OCI-LY7 (cell line): ENCODE measurements around the gene STPG4. TPM values are rescaled to one million over a fixed set of nuclear protein-coding genes. Genes with fewer than 3 reads are reported as not detected.

Experiments used
- BruUV-seq: library from RNA; stranded (reverse); fragments of 400-500 nt; replicated peaks from 2 replicates; lab custom pipeline; 2021; lab: Mats Ljungman, UMichigan
- CTCF ChIA-PET: fragments of 300-600 bp; sonication (Branson Sonifier 250); formaldehyde crosslinking; loops from one replicate; lab custom pipeline; 2022; ENCODE audit warnings: antibody characterized with exemption; ENCODE audit not compliant: unreplicated experiment; lab: Charles Lee
- POLR2A ChIA-PET: fragments of 300-600 bp; sonication (Branson Sonifier 250); formaldehyde crosslinking; loops from one replicate; lab custom pipeline; 2022; ENCODE audit warnings: antibody characterized with exemption; lab: Charles Lee
- DNase-seq: peaks from one replicate; pipeline ENCODE4 v3.0.0-alpha.2; 2015; ENCODE audit warnings: low spot score
- H2AFZ ChIP-seq: fragments of 200-600 bp; sonication (generic), shearing (Covaris generic); 2 replicates; pipeline ENCODE4 v1.6.1; 2014; ENCODE audit warnings: mild to moderate bottlenecking, antibody characterized with exemption, low read length, moderate library complexity
- H3K27ac ChIP-seq: fragments of 200-600 bp; sonication (generic); 2 replicates; pipeline ENCODE4 v1.5.1; 2014; ENCODE audit warnings: mixed run types, low read depth, mild to moderate bottlenecking, moderate library complexity, low read length, inconsistent platforms; ENCODE audit not compliant: poor library complexity, severe bottlenecking
- H3K36me3 ChIP-seq: fragments of 200-600 bp; sonication (generic); 2 replicates; pipeline ENCODE4 v1.6.1; 2014; ENCODE audit warnings: mild to moderate bottlenecking, antibody characterized with exemption, low read length, moderate library complexity, mixed read lengths; ENCODE audit not compliant: insufficient read depth
- H3K4me1 ChIP-seq: fragments of 200-600 bp; sonication (generic); 2 replicates; pipeline ENCODE4 v1.5.1; 2014; ENCODE audit warnings: mild to moderate bottlenecking, low read length; ENCODE audit not compliant: insufficient read depth, poor library complexity, severe bottlenecking
- H3K4me2 ChIP-seq: fragments of 200-600 bp; sonication (generic); 2 replicates; pipeline ENCODE4 v1.6.1; 2014; ENCODE audit warnings: mild to moderate bottlenecking, low read length
- H3K4me3 ChIP-seq: fragments of 200-600 bp; sonication (generic); 2 replicates; pipeline ENCODE4 v1.5.1; 2014; ENCODE audit warnings: mild to moderate bottlenecking, low read depth, low read length; ENCODE audit not compliant: poor library complexity, severe bottlenecking
- H3K79me2 ChIP-seq: fragments of 200-600 bp; sonication (generic); 2 replicates; pipeline ENCODE4 v1.6.1; 2016; ENCODE audit warnings: low read depth, mild to moderate bottlenecking, low read length, moderate library complexity, mixed read lengths; ENCODE audit not compliant: insufficient read depth
- H3K9me2 ChIP-seq: fragments of 200-600 bp; sonication (generic); 2 replicates; pipeline ENCODE4 v1.6.1; 2016; ENCODE audit warnings: mild to moderate bottlenecking, low read length, mixed read lengths; ENCODE audit not compliant: insufficient read depth
- H3K9me3 ChIP-seq: fragments of 200-600 bp; sonication (generic); 2 replicates; pipeline ENCODE4 v1.6.1; 2014; ENCODE audit warnings: mild to moderate bottlenecking, mixed run types, low read length, mixed read lengths
- H4K20me1 ChIP-seq: fragments of 200-600 bp; sonication (generic); 2 replicates; pipeline ENCODE4 v1.6.1; 2014; ENCODE audit warnings: mild to moderate bottlenecking, antibody characterized with exemption, low read length, moderate library complexity, mixed read lengths; ENCODE audit not compliant: insufficient read depth
- EZH2phosphoT487 ChIP-seq: fragments of 200-600 bp; sonication (generic); IDR thresholded peaks from 2 replicates; pipeline ENCODE4 v1.6.1; 2018; ENCODE audit warnings: low read depth, borderline replicate concordance, mild to moderate bottlenecking, mixed run types, antibody characterized with exemption, low read length, moderate library complexity, mixed read lengths
- intact Hi-C: fragments of 100-400 bp; cut with micrococcal nuclease; formaldehyde crosslinking; loops from one replicate; pipeline ENCODE4 v1.10.0; 2022; ENCODE audit not compliant: unreplicated experiment
- total RNA-seq, 2 experiments: library from RNA; depleted of rRNA in 1 of 2; stranded (reverse); fragments of >200 nt in 1 of 2; shearing (Covaris generic) in 1 of 2; gene quantifications; 2 replicates each; pipeline ENCODE4 v1.2.3, GENCODE V29; 2014 to 2022
- TF ChIP-seq, protein P1 (sequence below): fragments of 200-600 bp; sonication (generic); conservative IDR thresholded peaks from 2 replicates; pipeline ENCODE4 v1.5.1; 2014; ENCODE audit warnings: mild to moderate bottlenecking, antibody characterized with exemption, low read length, moderate library complexity, mixed read lengths

The STPG4 gene
- total RNA-seq, 2 experiments from 2014 or later, result 0.68 TPM; not detected in 1

DNA sequence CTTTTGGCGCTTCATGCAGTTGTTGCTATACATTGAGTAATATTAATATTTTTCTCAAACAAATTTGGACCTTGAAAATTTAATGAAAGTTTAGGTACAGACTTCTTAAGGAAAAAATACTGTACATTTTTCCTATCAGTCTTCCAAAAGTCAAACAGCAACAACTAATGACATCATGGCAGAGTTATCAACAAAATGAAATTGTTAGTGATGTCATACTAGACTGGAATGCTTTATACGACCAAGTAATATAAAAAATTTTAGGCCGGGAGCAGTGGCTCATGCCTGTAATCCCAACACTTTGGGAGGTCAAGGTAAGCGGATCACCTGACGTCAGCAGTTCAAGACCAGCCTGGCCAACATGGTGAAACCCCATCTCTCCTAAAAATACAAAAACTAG, 12.0 kb upstream of the STPG4 start:
- intact Hi-C loops, result no loop called here
- H3K9me3 ChIP-seq, result no peaks in the 10 kb centered on the region
- H2AFZ ChIP-seq, result no peak overlapping the region
- H3K4me3 ChIP-seq, result no peak overlapping the region
- peaks cover 31% of the 10 kb centered on the region for H3K4me1 ChIP-seq
- no peaks in the 10 kb centered on the region for H3K9me2 ChIP-seq
- H4K20me1 ChIP-seq, result peaks cover 72% of the 10 kb centered on the region
- H3K27ac ChIP-seq, result no peak overlapping the region
- peaks cover 96% of the 10 kb centered on the region for H3K79me2 ChIP-seq
- CTCF ChIA-PET, result no interaction called here
- POLR2A ChIA-PET, result interaction anchor here (0.6 kb wide), 1 partner anchor 99 kb away, joined by 3 read pairs; no protein-coding TSS in a partner anchor
- H3K4me2 ChIP-seq, result no peak overlapping the region
- DNase-seq, result no peak
- no TSS peak for BruUV-seq
- peaks cover 96% of the 10 kb centered on the region for H3K36me3 ChIP-seq
- TF ChIP-seq, protein P1, sequence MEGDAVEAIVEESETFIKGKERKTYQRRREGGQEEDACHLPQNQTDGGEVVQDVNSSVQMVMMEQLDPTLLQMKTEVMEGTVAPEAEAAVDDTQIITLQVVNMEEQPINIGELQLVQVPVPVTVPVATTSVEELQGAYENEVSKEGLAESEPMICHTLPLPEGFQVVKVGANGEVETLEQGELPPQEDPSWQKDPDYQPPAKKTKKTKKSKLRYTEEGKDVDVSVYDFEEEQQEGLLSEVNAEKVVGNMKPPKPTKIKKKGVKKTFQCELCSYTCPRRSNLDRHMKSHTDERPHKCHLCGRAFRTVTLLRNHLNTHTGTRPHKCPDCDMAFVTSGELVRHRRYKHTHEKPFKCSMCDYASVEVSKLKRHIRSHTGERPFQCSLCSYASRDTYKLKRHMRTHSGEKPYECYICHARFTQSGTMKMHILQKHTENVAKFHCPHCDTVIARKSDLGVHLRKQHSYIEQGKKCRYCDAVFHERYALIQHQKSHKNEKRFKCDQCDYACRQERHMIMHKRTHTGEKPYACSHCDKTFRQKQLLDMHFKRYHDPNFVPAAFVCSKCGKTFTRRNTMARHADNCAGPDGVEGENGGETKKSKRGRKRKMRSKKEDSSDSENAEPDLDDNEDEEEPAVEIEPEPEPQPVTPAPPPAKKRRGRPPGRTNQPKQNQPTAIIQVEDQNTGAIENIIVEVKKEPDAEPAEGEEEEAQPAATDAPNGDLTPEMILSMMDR, result no peak
- no peak for TF ChIP-seq EZH2phosphoT487

DNA sequence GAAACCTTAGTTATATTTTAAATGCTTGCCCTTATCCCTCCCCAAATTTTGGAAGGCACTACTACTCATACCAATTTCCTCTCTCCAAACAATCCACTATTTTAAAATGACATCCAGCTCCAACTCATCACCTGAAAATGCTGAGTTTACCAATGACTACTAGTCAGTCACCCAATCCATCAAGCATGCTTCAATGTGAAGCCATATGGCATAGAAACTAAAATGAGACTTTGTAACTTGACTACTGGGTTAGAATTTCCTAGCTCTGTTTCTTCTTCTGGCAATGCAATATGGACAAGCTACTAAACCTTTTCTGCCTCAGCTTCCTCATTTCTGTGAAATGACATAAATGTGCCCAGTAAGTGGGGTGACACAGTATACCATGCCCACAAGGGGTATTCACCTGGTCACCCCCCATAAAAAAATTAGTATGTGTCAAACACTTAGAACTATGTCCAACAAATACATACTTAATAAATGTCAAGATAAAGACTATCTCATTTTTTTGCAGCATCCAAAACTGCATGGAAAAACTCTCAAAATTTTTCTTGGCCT, 10.0 kb upstream of the STPG4 start:
- H3K9me2 ChIP-seq, result no peaks in the 10 kb centered on the region
- TF ChIP-seq EZH2phosphoT487, result no peak
- TF ChIP-seq, protein P1, result no peak
- H2AFZ ChIP-seq, result no peak overlapping the region
- no peaks in the 10 kb centered on the region for H3K9me3 ChIP-seq
- peaks cover 10% of the 10 kb centered on the region for H3K4me1 ChIP-seq
- ChIA-PET POLR2A (interaction anchor here (0.6 to 1.2 kb wide), 5 partner anchors 7 to 749 kb away, joined by 3 to 7 read pairs (median 5); no protein-coding TSS in a partner anchor), CTCF (no interaction called here)
- peaks cover 88% of the 10 kb centered on the region for H3K79me2 ChIP-seq
- peaks cover 96% of the 10 kb centered on the region for H3K36me3 ChIP-seq
- H3K4me3 ChIP-seq, result no peak overlapping the region
- H3K27ac ChIP-seq, result no peak overlapping the region
- intact Hi-C loops, result no loop called here
- no peak for DNase-seq
- peaks cover 60% of the 10 kb centered on the region for H4K20me1 ChIP-seq
- BruUV-seq, result no TSS peak
- H3K4me2 ChIP-seq, result no peak overlapping the region

DNA sequence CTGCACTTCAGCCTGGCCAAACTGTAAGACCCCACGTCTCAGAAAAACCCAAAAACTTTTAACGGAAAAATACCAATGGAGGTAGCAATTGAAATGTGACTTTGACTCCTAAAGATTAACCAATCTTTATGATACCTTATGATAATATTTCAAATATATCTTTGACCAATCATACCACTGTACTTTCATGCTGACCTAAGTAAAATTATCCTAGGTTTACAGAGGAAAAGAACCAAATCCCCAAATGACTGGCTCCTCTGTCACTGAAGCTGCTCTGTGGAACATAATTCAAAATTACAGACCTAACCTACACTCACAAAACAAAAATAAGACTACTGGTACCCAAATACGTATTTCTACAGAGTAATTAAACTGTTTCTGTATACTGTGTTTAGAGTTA, 7.7 kb upstream of the STPG4 start:
- TF ChIP-seq EZH2phosphoT487, result no peak
- TF ChIP-seq, protein P1, result no peak
- no peak overlapping the region for H3K27ac ChIP-seq
- H3K4me3 ChIP-seq, result no peak overlapping the region
- H3K4me2 ChIP-seq, result no peak overlapping the region
- peaks cover 65% of the 10 kb centered on the region for H3K79me2 ChIP-seq
- intact Hi-C loops, result no loop called here
- no peaks in the 10 kb centered on the region for H3K9me2 ChIP-seq
- H3K36me3 ChIP-seq, result peaks cover 96% of the 10 kb centered on the region
- CTCF ChIA-PET, result no interaction called here
- H3K9me3 ChIP-seq, result no peaks in the 10 kb centered on the region
- no peak for DNase-seq
- peaks cover 41% of the 10 kb centered on the region for H4K20me1 ChIP-seq
- H2AFZ ChIP-seq, result no peak overlapping the region
- H3K4me1 ChIP-seq, result peaks cover under 1% of the 10 kb centered on the region
- BruUV-seq, result no TSS peak
- POLR2A ChIA-PET, result interaction anchor here (0.9 to 1.0 kb wide), 3 partner anchors 9 to 31 kb away, joined by 3 to 6 read pairs (median 3); no protein-coding TSS in a partner anchor
